ENCODE data around the gene ETV5. TPM values are rescaled to one million over a fixed set of nuclear protein-coding genes. Genes with fewer than 3 reads are reported as not detected.

ETV5 gene
- polyA plus RNA-seq, 1 donor from 2014 or later: 0.30 TPM

DNA sequence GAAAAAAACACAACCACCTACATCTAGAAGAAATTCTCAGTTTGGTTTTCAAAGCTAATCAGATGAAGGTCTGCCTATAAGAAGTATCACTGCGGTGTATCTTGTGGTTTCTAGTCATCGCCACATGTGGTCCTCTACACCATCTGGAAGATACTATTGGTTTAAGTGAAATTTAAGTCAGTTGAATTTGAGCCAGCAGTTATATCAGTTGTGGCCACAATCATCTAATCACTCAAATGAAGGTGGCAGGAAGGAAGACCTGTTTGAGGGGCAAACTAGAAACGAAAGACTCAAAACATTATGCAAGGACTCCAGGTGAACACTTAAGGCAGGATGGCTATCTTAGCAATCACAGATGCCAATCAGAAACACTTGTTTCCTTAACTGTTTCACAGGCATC is 48.7 kb downstream of the ETV5 start:
- H3K9me3 ChIP-seq (ENCODE audit: low read length): no peaks in the 10 kb centered on the region
- H3K79me2 ChIP-seq (replicated peaks; ENCODE audit: insufficient read depth, low read length): no peaks in the 10 kb centered on the region
- no peak overlapping the region for H3K9ac ChIP-seq (ENCODE audit: low read length)
- TF ChIP-seq EZH2 (IDR thresholded peaks at IDR 0.05; ENCODE audit: borderline replicate concordance, insufficient read depth, low read length, poor library complexity, severe bottlenecking): no peak
- TF ChIP-seq TAF1 (IDR thresholded peaks at IDR 0.05; ENCODE audit: low read depth): no peak
- TF ChIP-seq REST (IDR thresholded peaks at IDR 0.05; ENCODE audit: borderline replicate concordance): no peak
- no peak for TF ChIP-seq SMC3 (conservative IDR thresholded peaks at IDR 0.05; ENCODE audit: poor library complexity)
- no peak for TF ChIP-seq MXI1 (conservative IDR thresholded peaks at IDR 0.05; ENCODE audit: poor library complexity, severe bottlenecking)
- TF ChIP-seq RAD21 (conservative IDR thresholded peaks at IDR 0.05): no peak
- TF ChIP-seq CTCF (IDR thresholded peaks at IDR 0.05; ENCODE audit: poor library complexity, severe bottlenecking): no peak
- TF ChIP-seq EP300 (conservative IDR thresholded peaks at IDR 0.05; ENCODE audit: poor library complexity, severe bottlenecking): no peak
- TF ChIP-seq POLR2AphosphoS5 (IDR thresholded peaks at IDR 0.05): no peak
- H2AFZ ChIP-seq (ENCODE audit: low read depth, low read length): no peak overlapping the region
- no peaks in the 10 kb centered on the region for H4K20me1 ChIP-seq (ENCODE audit: insufficient read depth)
- no peak overlapping the region for H3K4me3 ChIP-seq (ENCODE audit: low read length)
- H3K27me3 ChIP-seq (ENCODE audit: insufficient read depth, low read depth, low read length): no peaks in the 10 kb centered on the region
- no peaks in the 10 kb centered on the region for H3K36me3 ChIP-seq (ENCODE audit: insufficient read depth, low read length)
- H3K4me2 ChIP-seq (ENCODE audit: low read length): no peak overlapping the region
- H3F3A ChIP-seq (ENCODE audit: insufficient read depth, low read length, poor library complexity, severe bottlenecking): no peaks in the 10 kb centered on the region
- H3K9me2 ChIP-seq (ENCODE audit: insufficient read depth, low read length): no peaks in the 10 kb centered on the region
- H3K27ac ChIP-seq (ENCODE audit: low read length): no peak overlapping the region

DNA sequence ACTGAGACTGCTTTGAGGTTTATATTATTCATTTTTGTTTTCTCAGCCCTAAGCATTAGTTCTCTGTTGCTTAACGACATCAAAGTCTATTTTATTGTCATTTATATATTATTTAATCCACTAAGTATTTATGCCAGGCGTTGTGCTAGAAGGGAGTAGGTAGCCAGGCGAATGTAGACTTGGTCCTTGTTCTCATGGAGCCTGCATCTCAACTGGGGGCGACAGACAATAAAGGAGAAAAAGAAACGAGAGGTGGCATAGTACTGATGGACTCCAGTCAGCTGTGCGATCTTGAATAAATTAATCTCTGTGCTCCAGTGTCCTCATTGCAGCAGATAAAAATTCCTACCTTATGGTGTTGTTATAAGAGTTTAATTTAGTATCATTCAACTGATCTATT is 49.7 kb downstream of the ETV5 start:
- no peak for TF ChIP-seq SMC3 (conservative IDR thresholded peaks at IDR 0.05; ENCODE audit: poor library complexity)
- H3K9me3 ChIP-seq (ENCODE audit: low read length): no peaks in the 10 kb centered on the region
- no peaks in the 10 kb centered on the region for H4K20me1 ChIP-seq (ENCODE audit: insufficient read depth)
- no peaks in the 10 kb centered on the region for H3K27me3 ChIP-seq (ENCODE audit: insufficient read depth, low read depth, low read length)
- H3K36me3 ChIP-seq (ENCODE audit: insufficient read depth, low read length): no peaks in the 10 kb centered on the region
- no peak overlapping the region for H3K4me3 ChIP-seq (ENCODE audit: low read length)
- H2AFZ ChIP-seq (ENCODE audit: low read depth, low read length): no peak overlapping the region
- H3K27ac ChIP-seq (ENCODE audit: low read length): no peak overlapping the region
- H3K4me2 ChIP-seq (ENCODE audit: low read length): no peak overlapping the region
- no peaks in the 10 kb centered on the region for H3K79me2 ChIP-seq (replicated peaks; ENCODE audit: insufficient read depth, low read length)
- no peaks in the 10 kb centered on the region for H3K9me2 ChIP-seq (ENCODE audit: insufficient read depth, low read length)
- no peaks in the 10 kb centered on the region for H3F3A ChIP-seq (ENCODE audit: insufficient read depth, low read length, poor library complexity, severe bottlenecking)
- no peak overlapping the region for H3K9ac ChIP-seq (ENCODE audit: low read length)

DNA sequence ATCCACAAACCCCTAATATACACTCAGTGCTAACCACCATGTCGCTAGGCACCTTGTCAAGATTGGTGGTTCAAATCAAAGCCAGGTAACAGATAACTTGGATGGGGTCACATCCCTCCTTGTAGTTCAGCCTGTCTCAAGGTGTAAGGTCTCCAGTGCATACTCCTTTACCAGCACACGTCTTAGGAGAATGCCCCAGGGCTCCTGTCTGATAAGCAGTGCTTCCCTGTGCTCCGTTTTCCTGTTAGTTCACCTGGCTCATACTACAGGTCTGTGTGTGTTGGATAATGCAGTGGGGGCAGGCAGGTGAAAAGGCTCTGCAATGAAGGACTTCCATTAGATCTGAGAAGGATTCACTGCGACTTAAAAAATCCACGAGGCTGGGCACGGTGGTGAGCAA is 50.7 kb downstream of the ETV5 start:
- no peak overlapping the region for H3K4me3 ChIP-seq (ENCODE audit: low read length)
- no peaks in the 10 kb centered on the region for H3K9me3 ChIP-seq (ENCODE audit: low read length)
- H3K9me2 ChIP-seq (ENCODE audit: insufficient read depth, low read length): no peaks in the 10 kb centered on the region
- TF ChIP-seq POLR2AphosphoS5 (IDR thresholded peaks at IDR 0.05): no peak
- TF ChIP-seq CTCF (IDR thresholded peaks at IDR 0.05; ENCODE audit: poor library complexity, severe bottlenecking): no peak
- no peak overlapping the region for H2AFZ ChIP-seq (ENCODE audit: low read depth, low read length)
- no peaks in the 10 kb centered on the region for H3K79me2 ChIP-seq (replicated peaks; ENCODE audit: insufficient read depth, low read length)
- no peak overlapping the region for H3K27ac ChIP-seq (ENCODE audit: low read length)
- no peaks in the 10 kb centered on the region for H3F3A ChIP-seq (ENCODE audit: insufficient read depth, low read length, poor library complexity, severe bottlenecking)
- H3K27me3 ChIP-seq (ENCODE audit: insufficient read depth, low read depth, low read length): no peaks in the 10 kb centered on the region
- H3K36me3 ChIP-seq (ENCODE audit: insufficient read depth, low read length): no peaks in the 10 kb centered on the region
- no peak overlapping the region for H3K4me2 ChIP-seq (ENCODE audit: low read length)
- no peak overlapping the region for H3K9ac ChIP-seq (ENCODE audit: low read length)
- H4K20me1 ChIP-seq (ENCODE audit: insufficient read depth): no peaks in the 10 kb centered on the region
